Stimulated activated CD8-positive, alpha-beta memory T cell treated with anti-CD3 and anti-CD28 coated beads, Interleukin-15, amount 100 ng/mL, for 1 hour (primary cell): ENCODE results near the gene SRR.
A peak's percentile ranks its signal among the peaks of the same experiment; 100 is the strongest.
"Not testable (repeated sequence)": the region's sequence is repeated elsewhere in the genome, so short reads cannot be mapped to it uniquely, and the experiment has no call there.

Experiments used
- DNase-seq: peaks from one replicate; pipeline ENCODE4 v3.0.0-alpha.2; 2020; ENCODE audit warnings: low read depth

Gene SRR

DNA sequence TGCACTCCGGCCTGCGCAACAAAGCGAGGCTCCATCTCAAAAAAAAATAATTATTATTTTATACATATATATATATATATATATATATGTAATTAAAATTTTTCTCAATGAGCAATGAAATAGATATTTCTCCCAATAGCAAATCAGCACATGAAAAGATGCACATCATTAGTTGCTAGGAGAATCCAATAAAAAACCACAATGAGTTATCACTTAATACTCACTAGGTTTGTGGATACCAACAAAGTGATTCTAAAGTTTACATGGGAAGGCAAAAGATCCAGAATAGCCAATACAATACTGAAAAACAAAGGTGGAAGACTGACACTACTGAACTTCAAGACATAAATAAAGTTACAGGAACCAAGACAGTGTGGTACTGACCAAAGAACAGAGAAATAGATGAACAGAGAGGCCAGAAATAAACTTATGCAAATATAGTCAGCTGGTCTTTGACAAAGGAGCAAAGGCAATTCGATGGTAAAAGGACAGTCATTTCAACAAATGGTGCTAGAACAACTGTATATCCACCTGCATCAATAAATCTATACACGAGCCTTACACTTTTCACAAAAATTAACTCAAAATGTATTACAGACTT, 13.8 kb upstream of the SRR start:
- no peak for DNase-seq

DNA sequence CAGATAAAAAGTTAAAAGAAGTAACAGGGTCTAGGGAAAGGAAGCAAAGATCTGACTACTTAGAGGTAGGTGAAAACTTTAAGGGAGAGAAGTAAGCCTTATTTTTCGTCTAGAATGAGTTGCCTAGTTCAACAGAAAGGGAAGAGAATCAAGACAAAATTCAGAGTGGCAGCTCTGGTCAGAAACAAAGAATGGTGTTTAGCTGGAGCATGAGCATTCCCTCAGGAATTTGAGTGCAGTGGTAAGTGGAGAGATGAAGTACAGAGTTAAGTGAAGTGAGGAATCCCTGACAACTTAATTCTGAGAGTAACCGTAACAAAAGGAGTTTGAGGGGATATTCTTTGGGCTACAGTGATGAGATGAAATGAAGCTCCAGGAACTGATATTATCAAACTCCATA, 11.7 kb upstream of the SRR start:
- DNase-seq: no peak

DNA sequence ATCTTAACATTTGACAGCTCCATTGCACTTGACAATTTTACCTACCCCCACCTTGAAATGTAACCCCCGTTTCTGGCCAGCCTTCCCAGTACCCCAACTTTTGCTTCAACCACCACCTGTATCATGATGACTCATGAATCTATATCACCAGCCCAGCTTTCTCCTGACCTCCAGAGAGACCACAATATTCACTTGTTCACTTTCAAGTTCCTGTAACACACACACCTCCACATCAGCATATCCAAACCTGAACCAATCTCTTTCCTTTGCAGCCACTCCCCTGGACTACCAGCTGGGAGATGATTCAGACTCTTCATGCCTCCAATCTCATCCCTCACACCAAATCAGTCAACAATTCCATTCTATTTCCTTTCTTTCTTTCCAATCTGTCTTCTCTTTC, 8.2 kb upstream of the SRR start:
- no peak for DNase-seq

DNA sequence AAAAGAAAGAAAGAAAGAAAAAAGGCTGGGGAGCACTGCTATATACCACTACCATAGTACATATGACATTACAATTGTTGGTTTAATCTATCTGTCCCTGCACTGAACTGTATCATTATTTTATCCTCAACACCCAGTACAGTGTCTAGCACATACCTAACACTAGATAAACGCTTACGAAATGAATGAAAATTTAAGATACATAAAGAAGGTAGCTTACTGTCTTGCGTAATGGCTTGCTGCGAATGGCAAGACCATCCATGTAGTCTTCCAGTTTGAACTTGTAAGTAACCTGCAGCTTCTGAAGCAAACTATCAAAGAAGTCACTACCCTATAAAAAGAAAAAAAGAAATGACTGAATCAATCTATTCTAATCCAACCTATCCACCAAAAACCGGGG, 6.7 kb upstream of the SRR start:
- no peak for DNase-seq

DNA sequence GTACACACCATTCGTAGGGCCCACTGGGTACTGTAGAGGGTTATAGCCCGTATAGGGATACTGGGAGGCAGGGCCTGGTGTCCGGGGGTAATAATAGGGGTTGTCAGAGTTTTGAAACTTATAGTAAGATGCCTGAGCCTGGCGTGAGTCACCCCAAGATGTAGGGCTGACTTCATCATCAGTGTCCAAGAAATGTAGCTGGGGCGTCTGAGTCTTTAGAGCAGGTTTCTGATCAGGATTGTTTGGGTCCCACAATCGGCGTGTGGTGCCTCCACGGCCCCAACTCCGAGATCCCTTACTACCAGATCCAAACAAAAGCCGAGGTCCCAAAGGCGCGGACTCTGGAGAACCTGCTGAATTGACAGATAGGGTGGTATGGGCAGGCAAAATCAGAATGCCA, 4.6 kb upstream of the SRR start:
- DNase-seq: no peak

DNA sequence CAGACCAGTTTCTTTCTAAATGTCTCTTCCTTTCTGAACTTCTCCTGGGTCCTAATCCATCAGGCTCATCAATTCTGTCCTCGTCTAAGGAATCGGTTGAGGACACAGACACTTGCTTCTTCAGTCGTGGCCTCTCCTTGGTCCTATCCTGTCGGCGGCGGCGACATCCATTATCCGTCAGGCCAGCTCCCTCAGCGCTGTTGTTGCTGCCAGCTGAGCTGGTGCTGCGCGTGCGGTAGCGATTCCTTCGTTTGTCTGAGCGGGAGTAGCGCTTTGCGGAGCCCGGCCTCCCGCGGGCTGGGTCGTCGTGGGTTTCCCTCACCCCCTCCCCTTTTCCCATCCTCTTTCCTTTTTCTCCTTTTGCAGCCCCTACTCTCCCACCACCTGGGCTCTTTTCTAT, 4.0 kb upstream of the SRR start:
- DNase-seq: no peak

DNA sequence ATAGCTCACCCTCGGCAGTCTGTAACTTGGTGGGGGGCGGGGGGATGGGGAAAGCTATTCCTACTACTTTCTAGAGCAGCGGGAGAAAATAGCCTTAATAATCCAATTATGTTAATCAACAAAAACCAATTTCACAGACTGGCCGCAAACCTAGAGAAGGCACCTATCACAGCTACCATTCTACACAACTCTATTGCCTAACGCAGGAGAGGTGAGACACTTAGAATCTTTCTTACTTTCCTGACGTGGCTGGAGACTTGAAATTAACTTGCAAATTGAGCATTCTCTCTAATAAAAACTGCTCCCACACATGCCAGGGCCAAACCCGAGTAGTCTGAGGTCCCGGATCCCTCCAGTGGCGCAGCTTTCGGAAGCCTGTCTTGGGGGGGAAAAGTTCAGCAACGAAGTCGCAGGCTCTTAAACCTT, 959 bp upstream of the SRR start:
- no peak for DNase-seq

DNA sequence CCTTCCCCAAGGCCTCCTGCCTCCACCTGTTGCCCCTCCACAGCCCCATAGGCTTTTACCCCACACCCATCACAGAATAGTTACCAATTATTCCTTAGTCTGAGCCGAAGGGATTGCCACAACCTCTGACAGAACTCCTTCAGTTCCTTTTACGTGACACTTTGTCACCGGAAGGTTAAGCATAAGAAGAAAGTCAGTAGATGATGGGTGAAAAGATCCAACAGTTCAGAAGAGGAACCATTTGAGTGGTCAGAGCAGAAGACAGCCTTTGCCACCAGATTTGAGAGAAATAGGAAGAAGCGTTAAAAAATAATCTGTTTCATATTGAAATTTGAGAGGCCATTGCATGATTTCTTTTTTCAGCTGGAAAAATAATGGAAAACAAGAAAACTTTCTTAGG, 1.2 kb downstream of the SRR start:
- DNase-seq: no peak

DNA sequence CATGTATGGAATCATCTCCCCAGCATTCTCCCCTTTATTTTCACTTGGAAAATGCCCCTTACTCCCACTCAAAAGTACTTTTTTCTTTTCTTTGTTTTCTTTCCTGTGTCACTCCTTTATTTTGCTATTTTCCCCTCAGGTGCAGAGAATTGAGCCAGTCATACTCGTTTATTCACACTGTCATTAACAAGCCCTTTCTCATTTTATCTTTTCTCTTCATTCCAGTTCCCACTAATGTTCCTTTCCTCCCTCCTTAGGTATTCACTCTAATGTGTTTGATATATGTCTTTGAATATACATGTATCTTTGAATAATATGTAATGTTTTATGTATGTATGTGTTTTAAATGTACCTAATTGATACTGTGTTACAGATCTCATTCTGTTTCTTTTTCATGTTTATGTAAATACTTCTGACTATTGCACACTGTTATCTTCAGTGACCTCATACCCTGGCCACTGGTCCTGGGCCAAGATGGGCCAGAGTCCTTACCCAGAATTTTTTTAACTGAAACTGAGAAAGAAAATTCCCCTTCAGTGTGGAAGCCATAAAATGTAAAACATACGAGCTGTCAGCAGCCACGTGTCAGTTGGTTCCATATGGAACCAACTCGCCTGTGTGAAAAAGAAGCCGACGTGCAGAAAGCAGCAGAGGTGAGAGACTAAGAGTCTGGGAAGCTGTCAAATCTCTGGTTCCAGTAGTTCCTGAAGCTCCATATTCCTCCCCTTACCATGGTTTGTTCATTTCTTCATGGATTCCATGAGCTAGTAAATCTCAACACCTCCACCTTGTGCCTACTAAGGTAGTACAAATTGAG, 5.8 kb downstream of the SRR start:
- DNase-seq: no peak

DNA sequence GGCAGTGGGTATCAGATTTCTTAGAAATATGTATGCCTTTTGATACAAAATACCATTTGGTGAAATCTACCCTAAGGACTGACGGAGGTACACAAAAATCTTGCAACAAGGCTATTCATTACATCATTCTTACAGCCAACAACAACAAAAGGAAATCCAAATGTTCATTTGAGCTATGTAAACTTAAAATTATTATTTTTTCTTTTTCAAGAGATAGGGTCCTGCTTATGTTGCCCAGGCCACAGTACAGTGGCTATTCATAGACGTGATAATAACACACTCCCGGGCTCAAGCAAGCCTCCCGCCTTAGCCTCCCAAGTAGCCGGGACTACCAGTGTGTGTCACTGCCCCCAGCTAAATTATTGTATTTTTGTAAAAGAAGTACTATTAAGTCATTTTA, 9.0 kb downstream of the SRR start:
- no peak for DNase-seq

DNA sequence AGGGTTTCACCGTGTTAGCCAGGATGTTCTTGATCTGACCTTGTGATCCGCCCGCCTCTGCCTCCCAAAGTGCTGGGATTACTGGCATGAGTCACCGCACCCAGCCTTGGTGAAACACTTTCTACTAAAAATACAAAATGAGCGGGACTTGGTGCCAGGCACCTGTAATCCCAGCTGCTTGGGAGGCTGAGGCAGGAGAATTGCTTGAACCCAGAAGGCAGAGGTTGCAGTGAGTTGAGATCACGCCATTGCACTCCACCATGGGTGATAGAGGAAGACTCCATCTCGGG, 13.1 kb downstream of the SRR start:
- DNase-seq: not testable (repeated sequence)

DNA sequence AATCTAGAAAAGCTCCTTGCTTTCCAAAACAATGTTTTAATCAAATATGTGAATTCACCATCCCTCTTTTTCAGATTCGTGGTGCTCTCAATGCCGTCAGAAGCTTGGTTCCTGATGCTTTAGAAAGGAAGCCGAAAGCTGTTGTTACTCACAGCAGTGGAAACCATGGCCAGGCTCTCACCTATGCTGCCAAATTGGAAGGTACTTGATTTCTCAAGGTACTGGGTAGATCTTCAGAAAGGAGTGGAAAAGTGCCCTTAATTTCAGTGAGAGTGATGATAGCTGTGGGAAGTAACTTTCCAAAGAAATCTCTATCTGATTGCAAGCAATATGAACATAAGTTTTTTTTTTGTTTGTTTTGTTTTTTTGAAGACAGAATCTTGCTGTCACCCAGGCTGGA, 14.0 kb downstream of the SRR start:
- no peak for DNase-seq

DNA sequence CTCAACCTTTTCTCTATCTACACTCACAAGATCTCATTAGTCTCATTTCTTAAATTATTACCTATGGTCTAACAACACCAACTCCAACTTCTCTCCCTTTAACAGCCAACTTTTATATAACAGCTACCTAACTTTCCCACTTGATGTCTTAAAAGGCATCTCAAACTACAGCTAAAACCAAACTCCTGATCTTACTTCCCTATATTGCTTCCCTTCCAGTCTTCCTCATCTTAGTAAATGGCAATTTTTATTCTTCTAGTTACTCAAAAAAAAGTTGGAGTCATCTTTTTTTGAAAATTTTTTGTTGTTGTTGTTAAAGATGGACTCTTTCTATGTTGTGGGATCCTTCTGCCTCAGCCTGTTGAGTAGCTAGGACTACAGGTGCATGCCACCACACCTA, 15.3 kb downstream of the SRR start:
- no peak for DNase-seq

DNA sequence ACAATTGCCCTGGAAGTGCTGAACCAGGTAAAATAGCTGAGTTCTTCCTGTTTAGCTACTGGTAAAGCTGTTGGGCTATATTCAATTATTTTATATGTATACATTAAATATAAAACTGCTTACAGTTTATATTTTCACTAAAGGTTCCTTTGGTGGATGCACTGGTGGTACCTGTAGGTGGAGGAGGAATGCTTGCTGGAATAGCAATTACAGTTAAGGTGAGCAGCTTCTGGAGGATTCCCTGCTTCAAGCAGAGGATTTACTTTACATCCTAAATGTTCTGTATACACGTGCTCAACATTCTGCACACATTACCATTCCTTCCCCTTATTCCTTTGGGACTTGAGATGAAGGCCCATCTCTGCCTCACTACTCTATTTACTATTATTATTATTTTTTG, 17.6 kb downstream of the SRR start:
- no peak for DNase-seq

DNA sequence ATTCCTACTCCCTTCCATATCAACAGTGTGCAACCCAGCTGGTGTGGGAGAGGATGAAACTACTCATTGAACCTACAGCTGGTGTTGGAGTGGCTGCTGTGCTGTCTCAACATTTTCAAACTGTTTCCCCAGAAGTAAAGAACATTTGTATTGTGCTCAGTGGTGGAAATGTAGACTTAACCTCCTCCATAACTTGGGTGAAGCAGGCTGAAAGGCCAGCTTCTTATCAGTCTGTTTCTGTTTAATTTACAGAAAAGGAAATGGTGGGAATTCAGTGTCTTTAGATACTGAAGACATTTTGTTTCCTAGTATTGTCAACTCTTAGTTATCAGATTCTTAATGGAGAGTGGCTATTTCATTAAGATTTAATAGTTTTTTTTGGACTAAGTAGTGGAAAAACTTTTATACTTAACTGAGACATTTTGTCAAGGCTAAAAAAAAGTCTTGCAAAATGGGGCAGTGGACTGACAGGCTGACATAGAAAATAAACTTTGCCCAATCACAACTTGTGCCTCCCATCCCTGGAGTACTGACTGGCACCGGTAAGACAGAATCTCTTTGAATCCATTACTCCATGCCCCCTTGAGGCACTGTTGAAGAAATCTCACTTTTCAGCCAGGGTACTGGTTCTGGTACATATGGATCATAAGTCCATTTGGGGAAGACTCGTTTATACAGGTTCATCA, 20.0 kb downstream of the SRR start:
- DNase-seq: no peak

DNA sequence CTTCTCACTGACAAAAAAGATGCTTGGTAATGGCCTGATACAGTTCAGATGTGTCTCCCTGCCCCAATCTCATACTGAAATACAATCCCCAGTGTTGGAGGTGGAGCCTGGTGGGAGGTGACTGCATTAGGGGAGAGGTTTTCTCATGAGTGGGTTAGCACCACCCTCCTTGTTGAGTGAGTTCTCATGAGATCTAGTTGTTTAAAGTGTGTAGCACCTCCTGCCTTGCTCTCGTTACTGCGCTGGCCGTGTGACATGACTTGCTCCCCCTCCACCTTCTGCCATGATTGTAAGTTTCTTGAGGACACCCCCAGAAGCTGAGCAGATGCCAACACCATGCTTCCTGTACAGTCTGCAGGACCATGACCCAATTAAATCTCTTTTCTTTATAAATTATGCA, 27.6 kb downstream of the SRR start:
- DNase-seq: no peak

DNA sequence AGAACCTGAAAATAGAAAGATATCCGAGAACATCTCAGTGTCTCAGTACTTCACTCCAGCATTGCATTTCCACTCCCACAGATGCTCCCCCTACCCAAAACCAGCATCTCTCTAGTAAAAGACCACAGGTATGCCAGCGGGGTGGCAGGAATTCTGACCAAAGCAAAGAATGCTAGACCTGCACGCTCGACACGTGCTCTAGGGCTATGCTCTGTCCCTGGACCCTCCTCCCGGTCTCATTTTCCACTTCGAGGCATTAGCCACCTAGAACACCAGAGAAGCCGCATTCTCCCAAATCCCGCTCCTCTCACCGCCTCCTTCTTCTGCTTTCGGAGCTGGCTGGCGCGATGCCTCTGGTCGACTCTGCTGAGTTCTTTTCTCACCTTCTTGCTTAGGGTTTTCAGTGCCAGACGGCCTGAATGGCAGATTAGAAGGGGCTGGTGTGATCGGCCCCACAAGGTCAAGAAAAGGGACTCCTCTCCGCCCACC, 32.0 kb downstream of the SRR start:
- DNase-seq: no peak

DNA sequence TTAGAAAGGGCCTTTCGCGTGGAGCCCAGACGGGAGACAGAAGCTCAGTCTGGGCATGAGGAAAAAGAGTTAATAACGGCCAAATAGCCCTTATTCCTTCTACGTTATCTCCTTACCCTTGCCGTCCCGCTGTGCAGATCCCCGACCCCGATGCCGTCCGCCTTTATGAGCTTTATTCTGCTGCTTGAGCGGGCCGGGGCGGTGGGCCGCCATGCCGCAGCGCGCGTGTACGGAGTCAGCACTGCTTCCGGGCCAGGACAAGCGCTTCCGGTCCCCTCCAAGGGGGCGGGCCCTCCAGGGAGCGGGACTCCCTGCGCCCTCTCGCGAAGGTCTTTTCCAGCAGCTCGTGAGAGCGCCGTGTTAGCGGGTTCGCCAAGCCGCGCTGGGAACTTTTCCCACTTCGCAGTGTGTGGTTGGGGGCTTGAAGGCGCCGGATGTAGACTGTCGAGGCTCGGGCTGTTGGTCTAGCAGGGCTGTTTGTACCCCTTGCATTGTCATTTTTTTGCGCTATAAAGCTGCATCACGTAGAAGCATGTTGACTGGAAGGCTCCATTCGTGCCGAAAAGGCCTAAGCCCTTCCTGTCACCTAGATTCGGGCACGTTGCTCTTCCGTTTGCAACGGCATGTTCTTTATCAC, 32.6 kb downstream of the SRR start, which contains the start of gene TSR1:
Gene TSR1 (minus strand): TSS at position 243 of the 637 bp plus-strand sequence. CDS start 30 bp downstream, at position 213.
- peak; percentile 72 for DNase-seq

DNA sequence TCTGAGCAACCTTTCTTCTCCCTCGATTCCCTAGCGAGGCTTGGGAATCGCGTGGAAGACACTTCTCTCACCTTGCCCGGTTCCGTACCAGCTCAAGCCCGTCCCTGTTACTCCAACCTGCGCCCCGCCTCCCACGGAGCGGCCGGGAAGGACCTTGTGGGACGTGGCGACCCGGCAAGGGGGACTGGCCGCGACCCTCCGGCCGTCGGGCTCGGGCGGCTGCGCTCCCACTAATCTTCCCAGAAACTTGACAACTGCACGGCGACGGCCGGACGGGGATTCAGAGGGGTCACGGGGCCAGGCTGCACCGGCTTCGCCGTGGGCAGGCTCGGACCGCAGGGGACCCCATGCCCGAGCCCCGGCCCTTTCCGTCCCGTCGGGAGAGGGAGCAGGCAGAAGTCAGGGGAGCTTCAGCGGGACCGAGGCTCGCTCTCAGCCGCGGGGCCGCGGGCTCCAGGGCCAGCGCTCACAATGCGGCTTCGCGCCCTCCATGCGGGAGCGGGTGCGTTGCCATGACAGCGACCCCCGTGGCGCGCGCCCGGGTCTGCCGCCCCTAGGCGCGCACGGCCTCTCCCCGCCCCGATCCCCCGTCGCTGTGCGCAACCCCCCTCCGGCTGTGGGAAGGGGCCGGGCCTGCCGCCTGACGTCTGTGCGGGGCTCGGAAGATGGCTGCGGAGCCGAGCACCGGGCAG, 33.2 kb downstream of the SRR start, which contains the start of gene SGSM2:
Gene SGSM2 (plus strand): TSS at position 650 of the 692 bp plus-strand sequence. CDS start 188 bp downstream, outside the sequence.
- DNase-seq: no peak

DNA sequence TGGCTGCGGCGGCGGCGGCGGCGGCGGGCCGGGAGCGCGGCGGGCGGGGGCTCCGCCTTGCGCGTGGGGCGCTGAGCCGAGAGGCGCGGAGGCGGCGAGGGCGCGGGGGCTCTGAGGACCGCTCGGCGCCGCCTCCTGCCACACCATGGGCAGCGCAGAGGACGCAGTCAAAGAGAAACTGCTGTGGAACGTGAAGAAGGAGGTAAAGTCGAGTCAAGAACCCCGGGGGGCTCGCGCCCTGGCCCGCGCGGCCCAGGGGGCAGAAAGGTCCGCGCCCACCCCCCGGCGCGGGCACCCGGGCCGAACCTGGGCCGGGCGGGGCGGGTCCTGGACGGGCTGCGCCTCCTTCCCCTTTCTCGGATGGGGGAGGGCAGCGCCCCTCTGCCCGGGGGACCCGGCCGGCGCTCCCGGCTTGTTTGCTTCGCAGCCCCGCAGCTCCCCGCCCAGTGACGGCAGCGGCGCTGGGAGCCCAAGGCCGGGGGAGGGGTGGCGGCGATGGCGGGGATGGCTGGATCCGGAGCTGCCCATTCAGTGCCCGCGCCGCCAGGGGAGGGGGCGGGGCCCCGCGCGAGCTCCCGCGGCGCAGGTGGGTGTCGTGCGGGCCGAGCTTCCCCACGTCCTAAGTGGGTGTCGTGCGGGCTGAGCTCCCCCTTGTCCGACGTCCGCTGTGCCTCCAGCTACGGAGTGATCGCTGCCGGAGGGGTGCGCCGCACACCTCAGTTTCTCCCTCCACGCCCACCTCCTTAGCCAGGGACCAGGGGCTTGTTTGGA, 34.0 kb downstream of the SRR start:
- no peak for DNase-seq

DNA sequence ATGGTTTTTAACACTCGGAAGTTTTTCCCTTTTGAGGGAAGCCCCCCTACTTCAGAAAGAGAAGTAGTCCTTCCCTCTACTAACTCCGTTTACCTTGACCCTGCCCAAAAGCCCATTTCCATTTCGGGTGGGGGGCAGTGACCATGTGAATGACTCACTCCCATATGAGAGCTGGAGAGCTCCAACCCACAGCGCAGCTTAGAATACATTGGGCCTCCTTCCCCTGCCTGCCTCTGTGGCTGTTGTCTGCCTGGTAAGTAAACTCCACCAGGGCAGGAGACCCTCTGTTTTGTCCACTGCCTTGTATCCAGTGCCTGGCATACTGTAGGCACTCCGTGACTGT, 34.5 kb downstream of the SRR start:
- DNase-seq: no peak
